ENCODE data around the gene KCNMB2.
"Not testable (repeated sequence)": the region's sequence is repeated elsewhere in the genome, so short reads cannot be mapped to it uniquely, and the experiment has no call there.

Gene KCNMB2

DNA sequence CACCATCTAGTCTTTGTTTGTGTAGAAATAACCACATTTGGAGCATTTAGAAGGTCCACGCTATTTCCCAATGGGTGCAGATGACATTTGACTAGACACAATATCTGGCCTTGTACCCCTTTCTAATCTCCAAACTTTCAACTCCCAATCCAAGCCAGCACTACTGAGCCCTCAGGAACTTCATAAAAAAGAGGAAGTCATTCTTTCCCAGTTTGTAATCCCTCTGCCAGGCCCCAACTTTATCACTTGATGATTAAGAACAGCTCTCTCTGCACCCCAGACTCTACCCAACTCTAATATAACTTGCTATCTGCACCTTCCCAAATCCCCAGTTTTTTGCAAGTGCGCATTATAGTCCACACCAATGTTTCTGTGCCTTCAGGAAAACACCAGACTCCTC lies 170.2 kb downstream of the KCNMB2 start:
- peak; percentile 5 for DNase-seq

DNA sequence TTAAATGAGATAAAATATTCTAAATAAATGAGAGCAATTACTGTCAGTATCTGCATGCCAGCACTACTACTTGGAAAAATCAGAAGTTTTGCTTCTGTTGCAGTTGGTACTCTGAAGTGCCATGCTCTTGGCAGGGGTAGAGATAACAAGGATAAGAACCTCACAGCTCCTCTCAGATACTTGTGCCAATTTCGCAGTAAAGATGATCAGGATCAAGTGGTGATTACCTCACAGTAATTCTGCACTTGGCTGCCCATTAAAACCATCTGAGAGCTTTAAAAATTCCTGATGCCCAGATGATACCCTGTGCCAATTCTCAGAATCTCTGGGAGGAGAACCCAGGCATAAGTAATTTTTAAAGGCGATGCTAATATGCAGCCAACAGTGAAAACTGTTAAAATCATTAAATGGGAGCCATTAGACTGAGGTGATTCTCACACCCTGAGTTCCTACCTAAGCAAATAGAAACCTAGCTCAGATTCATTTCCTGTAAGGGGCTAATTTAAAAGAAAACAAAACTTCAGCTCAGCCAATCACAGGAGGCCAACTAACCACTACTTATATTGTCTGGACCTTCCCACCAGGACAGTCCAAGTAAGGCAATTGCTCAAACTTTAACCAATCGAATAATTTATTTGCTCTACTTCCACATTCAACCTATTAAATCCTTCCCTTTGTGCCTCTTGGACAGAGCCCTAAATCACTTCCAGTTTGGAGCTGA lies 171.2 kb downstream of the KCNMB2 start:
- DNase-seq = no peak

DNA sequence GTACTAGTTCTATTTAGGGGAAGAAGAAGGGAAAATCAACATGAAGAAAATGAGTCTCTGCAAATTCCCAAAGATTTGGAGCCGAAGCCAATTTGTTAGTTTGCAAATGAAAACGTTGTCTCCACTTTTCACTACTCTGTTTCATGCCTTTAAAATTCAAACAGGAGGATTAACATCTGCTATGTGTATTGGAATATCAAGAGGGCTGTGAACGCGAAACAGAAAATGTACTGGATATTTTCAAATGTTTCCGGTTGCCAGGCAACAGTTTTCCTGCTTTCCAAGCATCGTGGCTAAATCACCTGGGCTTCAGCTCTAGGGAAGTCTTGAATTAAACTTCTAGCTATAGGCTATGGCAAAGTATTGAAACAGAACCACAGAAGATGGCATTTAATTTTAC lies 172.8 kb downstream of the KCNMB2 start:
- DNase-seq = no peak

DNA sequence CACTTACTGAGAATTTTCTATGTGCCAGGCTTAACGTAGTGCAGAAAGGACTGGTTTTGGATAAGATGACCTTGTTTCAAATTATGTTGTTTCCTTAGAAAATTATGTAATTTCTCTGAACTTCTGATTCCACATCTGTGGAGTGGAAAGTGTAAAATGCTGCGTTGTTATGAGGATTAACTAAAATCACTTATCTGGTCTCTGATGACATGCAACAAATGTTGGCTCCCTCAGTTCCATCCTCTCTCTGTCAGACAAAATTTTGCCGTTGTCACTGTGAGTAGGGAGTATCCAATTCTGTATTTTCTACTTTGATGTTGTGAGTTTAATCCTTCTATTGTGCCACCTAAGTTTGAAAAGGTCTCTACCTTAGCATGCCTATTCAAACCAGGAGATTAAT lies 175.5 kb downstream of the KCNMB2 start:
- DNase-seq = no peak

DNA sequence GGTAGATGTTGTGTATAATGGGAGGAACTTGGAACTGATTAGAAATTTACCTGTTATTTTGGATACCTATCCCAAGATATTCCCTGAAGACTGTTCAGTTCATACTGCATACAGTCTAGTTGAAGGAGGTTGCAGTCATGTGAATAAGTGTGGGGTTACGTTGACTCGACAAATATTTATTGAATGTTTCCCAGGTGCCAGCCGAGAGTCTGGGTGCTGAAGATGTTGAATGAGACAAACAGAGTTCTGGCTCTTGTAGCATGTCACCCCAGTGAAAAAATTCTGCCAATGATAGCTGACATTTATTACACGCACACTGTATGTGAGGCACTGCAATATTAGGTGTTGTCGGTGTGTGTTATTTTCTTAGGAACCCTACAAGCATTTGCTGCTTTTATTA lies 176.0 kb downstream of the KCNMB2 start:
- DNase-seq = no peak

DNA sequence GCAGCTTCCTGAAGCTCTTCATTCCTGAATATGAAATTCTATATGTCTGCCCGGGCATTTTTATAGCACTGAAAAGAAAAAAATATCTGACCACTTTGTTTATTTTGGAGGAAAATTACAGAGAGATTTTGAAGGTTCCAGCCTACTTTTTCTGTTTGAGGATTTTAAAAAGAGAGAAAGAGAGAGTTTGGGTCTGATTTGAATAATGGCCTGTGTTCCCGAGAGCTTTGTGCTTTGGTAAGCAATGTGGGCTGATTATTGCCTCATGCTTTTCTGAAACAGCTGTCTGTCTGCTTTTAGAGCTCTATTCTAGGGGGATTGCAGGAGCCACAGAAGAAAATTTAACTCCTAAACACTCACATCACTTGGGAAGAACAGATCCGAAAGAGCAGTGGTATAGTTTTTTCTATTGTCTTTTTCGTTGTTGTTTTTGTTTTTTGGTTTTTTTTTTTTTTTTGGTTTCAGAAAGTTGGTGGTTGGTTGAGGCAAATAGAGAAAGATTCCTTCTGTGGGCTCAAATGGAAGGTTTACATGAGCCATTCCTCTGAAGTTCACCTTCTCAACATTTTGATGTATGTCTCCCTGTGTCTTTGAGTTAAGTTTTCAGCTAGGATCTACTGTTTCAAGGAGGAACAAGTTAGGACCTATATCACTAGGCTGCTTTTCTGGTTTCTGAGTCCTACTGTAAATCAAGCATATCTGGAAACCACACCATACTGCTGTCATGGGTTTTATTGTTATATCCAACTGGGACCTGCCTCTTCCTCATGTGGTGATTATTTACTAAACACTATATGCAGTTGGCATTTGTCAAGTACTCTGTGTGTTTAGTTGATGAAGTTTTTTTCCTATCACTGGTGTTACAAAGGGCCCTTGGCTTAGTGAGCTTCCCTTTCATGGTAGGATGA lies 178.9 kb downstream of the KCNMB2 start:
- DNase-seq = no peak

DNA sequence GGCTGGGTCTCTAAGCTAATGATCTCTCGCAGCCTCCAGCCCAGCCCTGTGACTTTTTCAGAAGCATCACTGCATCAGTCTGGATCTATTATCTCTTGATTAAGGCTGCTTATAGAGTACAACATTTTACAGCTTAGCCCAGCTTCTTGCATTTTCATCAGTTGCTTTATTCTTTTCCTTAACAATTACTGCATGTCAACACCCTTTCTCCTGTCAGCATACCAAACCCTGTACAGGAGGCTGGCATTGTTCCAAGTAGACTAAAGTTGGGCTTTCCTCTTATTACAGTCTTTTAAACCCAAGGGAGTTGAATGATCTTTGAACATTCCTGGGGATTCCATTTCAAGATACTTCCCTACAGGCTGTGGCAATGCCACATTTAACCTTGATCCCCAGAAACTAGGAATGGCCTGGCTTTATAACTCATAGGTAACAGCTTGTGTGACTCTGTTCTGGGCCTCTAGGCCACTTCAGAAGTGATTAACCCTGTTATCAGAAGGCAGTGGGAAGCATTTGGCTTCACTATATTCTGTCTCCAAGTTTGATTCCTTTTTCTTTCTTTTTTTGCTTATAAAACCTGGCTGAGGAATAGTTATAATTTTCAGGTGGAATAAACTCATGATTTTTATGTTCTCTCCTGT lies 182.9 kb downstream of the KCNMB2 start:
- DNase-seq = peak; percentile 2

- DNase-seq = no peak
Observed at GRCh38 chr3:178732824-178733223, 196.6 kb downstream of the KCNMB2 start.

DNA sequence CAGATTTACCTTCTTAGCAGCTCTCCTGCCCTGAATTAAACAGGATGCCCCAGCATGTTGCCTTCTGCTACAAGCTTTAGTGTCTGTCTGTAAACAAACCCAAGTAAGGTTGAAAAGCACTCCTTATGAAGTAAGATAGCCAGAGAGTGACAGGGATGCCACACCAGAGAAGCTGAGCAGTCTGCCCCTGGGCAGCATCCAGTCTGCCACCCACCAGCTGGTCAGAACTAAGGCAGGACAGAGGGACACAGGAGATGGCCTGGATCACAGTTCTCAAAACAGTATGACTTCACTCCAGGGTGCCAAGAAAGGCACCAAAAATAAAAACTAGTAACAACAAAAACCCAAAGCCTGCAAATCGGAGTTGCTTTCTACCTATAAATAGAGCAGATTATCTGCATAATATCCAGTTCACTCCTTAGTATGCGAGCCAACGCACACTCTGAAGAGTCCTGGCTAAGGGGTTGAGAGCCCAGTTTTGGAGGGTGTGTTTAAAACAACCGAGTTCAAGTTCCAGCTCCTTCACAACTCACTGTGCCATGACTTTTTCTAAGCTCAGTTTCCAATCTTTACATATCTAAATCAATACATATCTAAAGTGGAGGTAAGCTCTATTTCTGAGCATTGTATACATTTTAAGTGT lies 198.9 kb downstream of the KCNMB2 start:
- DNase-seq = no peak

DNA sequence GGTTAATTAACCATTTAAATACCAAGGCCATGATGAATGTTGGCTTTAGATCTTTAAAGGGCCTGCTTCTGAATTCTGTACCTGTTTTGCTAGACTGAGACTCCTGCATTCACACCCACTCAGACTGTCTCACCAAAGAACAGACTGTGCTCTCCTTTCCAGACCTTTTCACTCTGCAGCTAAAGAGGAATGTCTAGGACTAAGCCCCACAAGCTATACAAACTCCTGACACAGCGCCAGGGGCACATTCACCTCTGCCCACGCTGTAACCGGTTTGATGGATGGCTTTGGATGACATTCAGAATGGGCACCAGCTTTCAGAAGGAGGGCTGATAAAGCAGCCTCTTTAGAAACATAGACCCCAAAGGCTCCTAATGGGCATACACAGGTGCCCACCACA lies 200.1 kb downstream of the KCNMB2 start:
- no peak for DNase-seq

DNA sequence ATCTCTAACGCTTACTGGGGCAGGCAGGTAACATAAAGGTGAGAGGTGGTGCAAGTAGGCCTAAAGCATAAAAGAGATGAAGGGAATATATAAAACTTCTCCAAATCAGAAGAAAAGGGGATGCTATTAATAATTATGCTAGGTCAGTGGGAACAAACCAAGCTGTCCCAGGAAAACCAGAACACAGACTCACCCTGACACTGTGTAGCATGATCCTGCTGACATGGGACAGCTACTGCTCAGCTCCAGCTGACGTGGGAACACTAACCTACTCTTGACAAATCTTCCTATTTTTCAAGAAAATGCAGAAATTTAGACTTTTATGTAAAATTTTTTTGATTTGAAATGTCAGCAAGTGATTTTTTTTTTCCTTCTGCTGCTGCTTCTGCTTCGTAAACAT lies 203.5 kb downstream of the KCNMB2 start:
- DNase-seq = no peak

DNA sequence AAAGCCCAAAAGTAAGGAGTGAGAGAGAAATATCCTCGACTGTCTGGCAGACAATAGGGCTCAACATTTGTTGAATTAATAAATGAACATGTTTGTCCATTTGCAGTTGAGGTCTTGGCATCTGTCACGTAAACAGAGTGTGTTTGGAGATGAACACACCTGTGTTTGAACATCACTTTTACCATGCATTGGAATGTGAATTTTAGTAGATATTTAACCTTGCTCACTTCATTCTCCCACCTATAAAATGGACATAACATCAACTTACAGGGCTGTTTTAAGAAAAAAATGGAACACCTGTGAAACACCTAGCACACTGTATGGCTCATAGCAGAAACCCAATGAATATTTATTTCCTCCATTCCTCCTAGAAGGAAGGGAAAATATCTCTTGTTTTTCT lies 204.8 kb downstream of the KCNMB2 start:
- no peak for DNase-seq

GRCh38 chr3:178743297-178743696 lies 207.1 kb downstream of the KCNMB2 start:
- DNase-seq = no peak

GRCh38 chr3:178745861-178746655 lies 209.8 kb downstream of the KCNMB2 start:
- not testable (repeated sequence) for DNase-seq

- DNase-seq = no peak
Observed at GRCh38 chr3:178748874-178749273, 212.6 kb downstream of the KCNMB2 start.

- no peak for DNase-seq
Observed at GRCh38 chr3:178749471-178749870, 213.2 kb downstream of the KCNMB2 start.

GRCh38 chr3:178750639-178751300 lies 214.5 kb downstream of the KCNMB2 start:
- no peak for DNase-seq

DNA sequence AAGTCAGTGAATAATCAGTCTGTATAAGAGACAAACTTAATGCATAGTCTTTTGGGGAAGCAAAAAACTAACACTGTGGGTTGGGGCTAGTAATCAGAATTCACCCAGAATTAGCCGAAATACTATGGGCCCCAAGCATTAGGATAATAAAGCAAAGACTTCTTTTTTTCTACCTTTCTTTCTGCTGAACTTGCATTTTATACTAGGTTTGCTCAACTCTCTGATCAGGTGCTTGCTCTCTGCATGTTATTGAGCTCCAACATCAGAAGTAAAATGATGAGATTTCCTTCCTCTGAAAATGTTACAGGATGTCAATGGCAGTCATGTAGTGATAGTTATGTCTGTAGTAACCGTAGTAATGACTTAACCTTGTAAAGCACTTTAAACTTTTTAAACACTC lies 216.6 kb downstream of the KCNMB2 start:
- no peak for DNase-seq

- no peak for DNase-seq
Observed at GRCh38 chr3:178754852-178755510, 218.7 kb downstream of the KCNMB2 start.

DNA sequence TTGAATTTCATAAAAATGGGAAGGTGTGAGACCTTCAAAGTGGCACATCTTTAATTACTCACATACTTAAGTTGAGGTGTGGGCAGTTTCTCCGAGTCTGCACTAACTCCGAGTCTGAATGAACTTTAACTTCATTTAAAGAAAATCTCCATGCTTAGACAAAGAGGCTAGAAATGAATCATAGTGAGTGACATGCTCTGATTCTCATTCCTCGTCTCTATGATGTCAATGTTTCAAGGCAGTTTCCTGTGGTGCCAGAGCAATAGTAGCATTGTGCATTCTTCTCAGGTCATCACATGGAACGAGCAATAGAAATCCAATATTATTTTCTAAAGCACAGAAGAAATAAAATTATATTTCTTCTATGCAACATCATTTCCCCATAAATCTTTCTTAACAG lies 224.8 kb downstream of the KCNMB2 start:
- no peak for DNase-seq

GRCh38 chr3:178761461-178761860 lies 225.2 kb downstream of the KCNMB2 start:
- DNase-seq = no peak
